Epithelial cell of esophagus (primary cell): Measurements from ENCODE around the gene DMXL2.

ENCODE experiments used
- DNase-seq: peaks from one replicate; pipeline ENCODE4 v3.0.0; 2010; ENCODE audit warnings: low read depth
- H3K4me3 ChIP-seq: 2 replicates; pipeline ENCODE4 v1.5.1; 2011; ENCODE audit warnings: mild to moderate bottlenecking, low read length, control low read depth
- TF ChIP-seq, protein P1 (sequence below): IDR thresholded peaks from 2 replicates; pipeline ENCODE4 v1.5.1; 2011; ENCODE audit warnings: low read depth, mild to moderate bottlenecking, low read length, control low read depth, inconsistent platforms; ENCODE audit not compliant: insufficient read depth; ENCODE audit errors: missing control alignments

The DMXL2 gene

DNA sequence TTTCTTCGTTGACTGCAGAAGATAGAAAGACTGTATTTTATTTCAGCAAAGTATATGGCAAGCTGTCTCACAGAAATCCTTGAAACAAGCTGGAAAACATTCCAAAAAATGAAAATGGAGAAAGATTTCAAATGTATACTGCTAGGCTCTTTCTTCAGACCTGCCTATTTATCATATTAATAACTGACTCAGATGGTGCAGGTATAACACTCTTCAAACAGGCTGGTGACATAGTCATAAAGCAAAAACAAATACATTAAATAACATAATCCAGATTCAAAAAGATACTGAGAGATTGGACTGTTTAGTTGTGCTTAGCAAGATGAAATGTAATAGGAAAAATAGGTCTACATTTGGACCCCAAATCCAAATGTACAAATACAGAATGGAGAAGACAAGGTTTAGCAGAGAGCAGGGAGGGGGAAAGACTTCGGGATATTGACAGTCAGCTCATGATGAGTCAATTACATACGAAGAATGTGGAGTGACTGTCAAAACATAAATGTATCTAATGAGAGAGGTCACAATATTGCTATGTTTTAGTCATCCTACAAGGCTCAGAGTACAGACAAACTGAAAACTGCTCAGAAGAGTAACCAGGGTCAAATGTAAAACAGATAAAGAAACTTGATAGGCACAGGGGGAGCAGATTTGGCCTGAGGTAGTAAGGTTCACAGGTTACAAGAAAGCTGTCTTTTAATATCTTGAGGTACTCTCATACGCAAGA is 88.7 kb downstream of the DMXL2 start:
- TF ChIP-seq, protein P1, sequence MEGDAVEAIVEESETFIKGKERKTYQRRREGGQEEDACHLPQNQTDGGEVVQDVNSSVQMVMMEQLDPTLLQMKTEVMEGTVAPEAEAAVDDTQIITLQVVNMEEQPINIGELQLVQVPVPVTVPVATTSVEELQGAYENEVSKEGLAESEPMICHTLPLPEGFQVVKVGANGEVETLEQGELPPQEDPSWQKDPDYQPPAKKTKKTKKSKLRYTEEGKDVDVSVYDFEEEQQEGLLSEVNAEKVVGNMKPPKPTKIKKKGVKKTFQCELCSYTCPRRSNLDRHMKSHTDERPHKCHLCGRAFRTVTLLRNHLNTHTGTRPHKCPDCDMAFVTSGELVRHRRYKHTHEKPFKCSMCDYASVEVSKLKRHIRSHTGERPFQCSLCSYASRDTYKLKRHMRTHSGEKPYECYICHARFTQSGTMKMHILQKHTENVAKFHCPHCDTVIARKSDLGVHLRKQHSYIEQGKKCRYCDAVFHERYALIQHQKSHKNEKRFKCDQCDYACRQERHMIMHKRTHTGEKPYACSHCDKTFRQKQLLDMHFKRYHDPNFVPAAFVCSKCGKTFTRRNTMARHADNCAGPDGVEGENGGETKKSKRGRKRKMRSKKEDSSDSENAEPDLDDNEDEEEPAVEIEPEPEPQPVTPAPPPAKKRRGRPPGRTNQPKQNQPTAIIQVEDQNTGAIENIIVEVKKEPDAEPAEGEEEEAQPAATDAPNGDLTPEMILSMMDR = no peak
- no peak overlapping the region for H3K4me3 ChIP-seq
- DNase-seq = peak; percentile 23

DNA sequence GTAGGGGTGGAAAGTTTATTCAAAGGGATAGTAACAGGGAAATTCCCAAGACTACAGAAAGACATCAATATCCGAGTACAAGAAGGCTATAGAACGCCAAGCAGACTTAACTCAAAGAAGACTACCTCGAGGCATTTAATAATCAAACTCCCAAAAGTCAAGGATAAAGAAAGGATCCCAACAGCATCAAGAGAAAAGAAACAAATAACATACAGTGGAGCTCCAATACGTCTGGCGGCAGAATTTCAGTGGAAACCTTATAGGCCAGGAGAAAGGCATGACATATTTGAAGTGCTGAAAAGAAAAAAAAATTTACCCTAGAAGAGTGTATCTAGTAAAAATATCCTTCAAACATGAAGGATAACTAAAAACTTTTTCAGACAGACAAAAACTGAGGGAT is 95.6 kb downstream of the DMXL2 start:
- H3K4me3 ChIP-seq = no peak overlapping the region
- TF ChIP-seq, protein P1 = no peak
- no peak for DNase-seq

- no peak overlapping the region for H3K4me3 ChIP-seq
- DNase-seq = no peak
- TF ChIP-seq, protein P1 = no peak
Observed at GRCh38 chr15:51524376-51524775, 98.2 kb downstream of the DMXL2 start.

- TF ChIP-seq, protein P1 = no peak
- no peak for DNase-seq
- H3K4me3 ChIP-seq = no peak overlapping the region
Observed at GRCh38 chr15:51516291-51516690, 106.3 kb downstream of the DMXL2 start.

DNA sequence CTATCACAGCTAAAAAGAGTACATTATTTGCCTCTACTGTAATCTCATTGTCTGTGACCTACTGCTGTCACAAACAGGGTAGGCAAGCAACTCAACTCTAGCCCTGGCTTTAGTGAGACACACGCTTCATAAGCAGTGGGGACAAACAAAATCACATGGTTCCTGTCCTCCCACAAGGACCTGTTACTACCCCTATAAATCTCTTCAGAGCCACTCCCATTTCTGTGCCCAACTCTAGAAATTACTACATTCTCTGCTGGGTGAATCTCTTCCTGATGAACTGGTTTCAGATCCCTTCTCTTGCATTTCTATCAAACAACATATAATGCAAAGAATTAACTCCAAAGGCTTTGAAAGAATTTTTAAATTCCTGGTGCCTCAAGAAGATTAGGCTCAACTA is 117.3 kb downstream of the DMXL2 start:
- TF ChIP-seq, protein P1 = no peak
- no peak overlapping the region for H3K4me3 ChIP-seq
- peak; percentile 8 for DNase-seq

DNA sequence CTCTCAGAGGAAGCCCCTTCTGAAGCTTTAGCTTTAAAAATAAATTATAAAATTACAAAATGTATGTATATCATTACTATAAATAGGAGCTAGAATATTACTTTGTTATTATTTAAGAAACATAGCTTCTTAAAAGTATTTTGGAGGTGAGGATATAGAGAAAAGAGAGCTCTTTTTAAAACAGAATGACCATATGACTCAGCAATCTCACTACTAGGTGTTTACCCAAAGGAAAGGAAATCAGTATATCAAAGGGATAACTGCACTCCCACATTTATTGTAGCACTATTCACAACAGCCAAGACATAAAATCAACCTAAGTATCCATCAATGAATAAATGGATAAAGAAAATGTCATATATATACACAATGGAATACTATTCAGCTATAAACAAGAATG is 119.6 kb downstream of the DMXL2 start:
- no peak overlapping the region for H3K4me3 ChIP-seq
- no peak for DNase-seq
- TF ChIP-seq, protein P1 = no peak

DNA sequence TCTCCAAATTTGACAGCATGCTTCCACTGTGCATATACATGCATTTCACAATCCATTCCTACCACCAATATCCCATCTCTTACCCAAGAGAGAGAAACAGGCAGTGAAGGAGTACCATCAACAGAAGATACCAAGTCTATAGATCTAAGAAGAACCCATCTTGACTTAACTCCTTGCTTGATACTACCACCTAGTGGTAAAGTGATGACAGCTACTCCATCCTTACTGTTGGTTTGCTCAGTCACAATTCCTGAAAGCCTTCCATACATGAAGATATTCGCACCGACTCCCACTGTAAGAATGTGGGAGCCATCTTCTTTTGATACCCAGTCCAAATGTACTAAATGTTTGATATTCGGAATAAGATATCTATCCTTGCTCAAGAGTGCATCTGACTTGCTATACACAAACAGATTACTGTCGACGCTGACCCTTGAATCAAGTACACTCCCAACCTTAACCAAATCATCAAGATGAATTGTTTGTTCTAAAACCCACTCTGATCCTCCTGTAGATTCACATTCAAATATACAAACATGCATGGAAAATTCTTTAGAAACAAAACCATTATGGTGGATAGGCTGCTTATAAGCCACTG is 123.1 kb downstream of the DMXL2 start:
- peak; percentile 61 for DNase-seq
- TF ChIP-seq, protein P1 = peak; percentile 72
- no peak overlapping the region for H3K4me3 ChIP-seq
